NCI-H524 treated with DMSO at 0.1 percent for 48 hours (cell line): Measurements from ENCODE around the gene INSM1.

ENCODE experiments used
- DNase-seq: peaks from one replicate; lab custom pipeline; 2025; lab: John Stamatoyannopoulos, UW

The INSM1 gene

GRCh38 chr20:20362774-20363433 is 5.0 kb upstream of the INSM1 start:
- DNase-seq, result peak; percentile 72

- no peak for DNase-seq
Observed at GRCh38 chr20:20363434-20363798, 4.5 kb upstream of the INSM1 start.

- DNase-seq, result peak; percentile 57
Observed at GRCh38 chr20:20363799-20364592, 3.9 kb upstream of the INSM1 start.

GRCh38 chr20:20364593-20365479 is 3.1 kb upstream of the INSM1 start:
- no peak for DNase-seq

GRCh38 chr20:20365480-20366161 is 2.3 kb upstream of the INSM1 start:
- DNase-seq, result no peak

- peak; percentile 51 for DNase-seq
Observed at GRCh38 chr20:20366551-20366875, 1.4 kb upstream of the INSM1 start.

GRCh38 chr20:20366876-20367574 is 879 bp upstream of the INSM1 start:
- no peak for DNase-seq

GRCh38 chr20:20368418-20369249 is 730 bp downstream of the INSM1 start:
- no peak for DNase-seq

GRCh38 chr20:20369250-20370093 is 1.6 kb downstream of the INSM1 start:
- DNase-seq, result no peak

GRCh38 chr20:20370094-20370575 is 2.2 kb downstream of the INSM1 start:
- DNase-seq, result no peak

- no peak for DNase-seq
Observed at GRCh38 chr20:20371083-20371482, 3.2 kb downstream of the INSM1 start.

GRCh38 chr20:20371681-20372080 is 3.8 kb downstream of the INSM1 start:
- DNase-seq, result no peak

- no peak for DNase-seq
Observed at GRCh38 chr20:20373091-20373571, 5.2 kb downstream of the INSM1 start.

- DNase-seq, result no peak
Observed at GRCh38 chr20:20375862-20376261, 8.0 kb downstream of the INSM1 start.

GRCh38 chr20:20386192-20386591 is 18.3 kb downstream of the INSM1 start:
- DNase-seq, result no peak

GRCh38 chr20:20390393-20390792 is 22.5 kb downstream of the INSM1 start:
- no peak for DNase-seq

GRCh38 chr20:20391115-20391514 is 23.2 kb downstream of the INSM1 start:
- no peak for DNase-seq

GRCh38 chr20:20391766-20392165 is 23.9 kb downstream of the INSM1 start:
- DNase-seq, result no peak
